Measurements from ENCODE around the gene CYP1A2. TPM values are rescaled to one million over a fixed set of nuclear protein-coding genes. Genes with fewer than 3 reads are reported as not detected.

The CYP1A2 gene
- total and polyA plus RNA-seq, 2 donors (not counting 1 experiment from before 2014, with no cell fraction given) = not detected

DNA sequence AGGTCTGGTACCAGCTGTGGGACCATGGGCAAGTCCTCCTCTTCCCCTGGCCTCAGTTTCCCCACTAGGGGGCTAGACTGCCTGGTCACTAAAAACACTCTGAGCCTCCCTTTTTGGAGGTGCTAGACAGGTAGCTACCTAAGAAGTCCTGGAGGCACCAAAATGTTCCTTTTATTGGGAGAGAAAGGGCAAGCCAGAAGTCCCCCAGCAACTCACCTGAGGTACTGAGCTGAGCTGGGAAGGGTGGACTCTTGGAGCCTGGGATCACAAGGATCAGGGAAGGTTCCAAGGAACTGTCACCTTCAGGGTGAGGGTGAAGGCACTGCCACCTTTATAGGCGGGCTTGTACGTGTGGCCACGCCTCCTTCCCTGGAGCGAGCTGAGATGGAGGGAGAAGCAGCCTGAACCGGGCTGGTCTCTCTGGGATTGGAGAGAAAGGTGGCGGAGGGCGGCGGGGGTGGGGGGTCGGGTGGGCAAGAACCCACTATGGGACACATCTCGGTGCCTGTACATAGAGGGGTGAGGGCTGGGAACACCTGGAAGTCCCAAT, 23.3 kb upstream of the CYP1A2 start, which contains the start of gene CYP1A1:
Gene CYP1A1 (minus strand): TSS at position 304 of the 550 bp plus-strand sequence. CDS start 2,431 bp downstream, outside the sequence.
- Histone ChIP-seq H3K4me2 (replicated peaks; ENCODE audit: low read depth, low read length, poor library complexity, severe bottlenecking) (peak within 1 kb of the TSS; percentile 98), H3K4me1 (ENCODE audit: control insufficient read depth in 2 of 2, insufficient read depth in 2 of 2, low read length in 2 of 2) (peaks cover 14 to 16% of the 10 kb centered on the region in 2 donors), H3K36me3 (replicated peaks in 1 of 2; ENCODE audit: control extremely low read depth in 1 of 2, control insufficient read depth in 1 of 2, extremely low read depth in 1 of 2, insufficient read depth in 2 of 2, low read length in 1 of 2) (no peaks in the 10 kb centered on the region), H3K4me3 (ENCODE audit: control extremely low read depth in 1 of 5, extremely low read depth in 1 of 5, insufficient read depth in 1 of 5, low read depth in 2 of 5, low read length in 4 of 5) (peak within 1 kb of the TSS in 4 of 5 experiments; percentile 38 to 62 (median 56)), H3K9me3 (ENCODE audit: control extremely low read depth in 1 of 3, control insufficient read depth in 2 of 3, insufficient read depth in 1 of 3, low read length in 2 of 3) (peaks cover 0 to 16% (median 0%) of the 10 kb centered on the region in 3 donors), H3K79me2 (ENCODE audit: control insufficient read depth, insufficient read depth, low read length) (no peaks in the 10 kb centered on the region), H3K27me3 (replicated peaks in 1 of 4; ENCODE audit: control extremely low read depth in 1 of 4, control insufficient read depth in 3 of 4, insufficient read depth in 4 of 4, low read length in 3 of 4) (peaks cover 0 to 37% (median 21%) of the 10 kb centered on the region in 4 experiments), H4K20me1 (ENCODE audit: control insufficient read depth, insufficient read depth, low read length, poor library complexity, severe bottlenecking) (no peaks in the 10 kb centered on the region), H3K9ac (ENCODE audit: low read length) (peak within 1 kb of the TSS; percentile 66), H3K27ac (ENCODE audit: low read length in 2 of 2) (no peak within 1 kb of the TSS), H2AFZ (ENCODE audit: insufficient read depth, low read depth, low read length, poor library complexity, severe bottlenecking) (peak within 1 kb of the TSS; percentile 82)
- Mint-ChIP-seq H3K9me3 (ENCODE audit: insufficient read depth) (no peaks in the 10 kb centered on the region), H3K27me3 (peaks cover 50% of the 10 kb centered on the region), H3K4me3 (peak within 1 kb of the TSS; percentile 83), H3K27ac (no peak within 1 kb of the TSS), H3K4me1 (peaks cover 15% of the 10 kb centered on the region)
- CTCF ChIA-PET = interaction anchor here (0.6 to 2.0 kb wide), 3 partner anchors 43 to 91 kb away, joined by 4 to 8 read pairs (median 4); no protein-coding TSS in a partner anchor
- 0% methylated on average over 1 of the region's 10 CpGs for WGBS (ENCODE audit: insufficient coverage)
- intact Hi-C loops (cut with micrococcal nuclease) = loop anchor here (2.0 kb wide), 1 partner anchor 28 kb away; the partner anchor contains the start of gene EDC3
- ATAC-seq (ENCODE audit: low read depth) = no peak
- TF ChIP-seq EZH2 (IDR thresholded peaks at IDR 0.05; ENCODE audit: borderline replicate concordance, insufficient read depth, low read depth, low read length, poor library complexity, severe bottlenecking) = no peak
- TF ChIP-seq, protein P1, sequence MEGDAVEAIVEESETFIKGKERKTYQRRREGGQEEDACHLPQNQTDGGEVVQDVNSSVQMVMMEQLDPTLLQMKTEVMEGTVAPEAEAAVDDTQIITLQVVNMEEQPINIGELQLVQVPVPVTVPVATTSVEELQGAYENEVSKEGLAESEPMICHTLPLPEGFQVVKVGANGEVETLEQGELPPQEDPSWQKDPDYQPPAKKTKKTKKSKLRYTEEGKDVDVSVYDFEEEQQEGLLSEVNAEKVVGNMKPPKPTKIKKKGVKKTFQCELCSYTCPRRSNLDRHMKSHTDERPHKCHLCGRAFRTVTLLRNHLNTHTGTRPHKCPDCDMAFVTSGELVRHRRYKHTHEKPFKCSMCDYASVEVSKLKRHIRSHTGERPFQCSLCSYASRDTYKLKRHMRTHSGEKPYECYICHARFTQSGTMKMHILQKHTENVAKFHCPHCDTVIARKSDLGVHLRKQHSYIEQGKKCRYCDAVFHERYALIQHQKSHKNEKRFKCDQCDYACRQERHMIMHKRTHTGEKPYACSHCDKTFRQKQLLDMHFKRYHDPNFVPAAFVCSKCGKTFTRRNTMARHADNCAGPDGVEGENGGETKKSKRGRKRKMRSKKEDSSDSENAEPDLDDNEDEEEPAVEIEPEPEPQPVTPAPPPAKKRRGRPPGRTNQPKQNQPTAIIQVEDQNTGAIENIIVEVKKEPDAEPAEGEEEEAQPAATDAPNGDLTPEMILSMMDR (IDR thresholded peaks at IDR 0.05) = no peak
- POLR2A ChIA-PET = interaction anchor here (0.6 kb wide), 1 partner anchor 51 kb away, joined by 4 read pairs; no protein-coding TSS in a partner anchor
- DNase-seq = peak; percentile 21
